ENCODE measurements around the gene SP140L.
"Not testable (repeated sequence)": the region's sequence is repeated elsewhere in the genome, so short reads cannot be mapped to it uniquely, and the experiment has no call there.

SP140L gene

GRCh38 chr2:230326453-230327417, at the start of gene SP140L:
SP140L (plus strand) TSS chr2:230327193; CDS start chr2:230327270, 77 bp downstream.
- peak in 4 of 10 donors; percentile 28 to 85 (median 79) for DNase-seq

DNA sequence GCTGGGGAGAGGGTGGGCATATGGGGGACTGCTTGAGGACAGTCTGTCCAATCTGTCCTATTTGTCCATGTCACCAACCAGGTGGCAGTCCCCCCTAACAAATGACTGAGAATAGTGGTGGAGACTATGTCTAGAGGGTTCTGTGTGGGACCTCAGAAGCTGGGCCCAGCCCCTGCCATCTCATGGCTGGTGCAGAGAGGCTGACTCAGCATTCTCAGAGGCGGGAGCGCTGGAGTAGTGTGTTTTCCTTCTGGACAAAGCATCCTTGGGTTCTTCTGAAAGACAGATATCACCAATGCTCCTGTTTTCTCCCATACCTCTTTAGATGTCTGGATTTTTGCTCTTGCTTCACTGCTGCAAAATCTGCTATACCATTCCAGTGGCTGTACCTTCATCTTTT, 44.1 kb upstream of the SP140L start:
- intact Hi-C loops (cut with DNase I), result no loop called here
- DNase-seq, result no peak

More at GRCh38 chr2:230326453-230327417, at the start of gene SP140L:
- intact Hi-C loops (cut with DNase I), result no loop called here

DNA sequence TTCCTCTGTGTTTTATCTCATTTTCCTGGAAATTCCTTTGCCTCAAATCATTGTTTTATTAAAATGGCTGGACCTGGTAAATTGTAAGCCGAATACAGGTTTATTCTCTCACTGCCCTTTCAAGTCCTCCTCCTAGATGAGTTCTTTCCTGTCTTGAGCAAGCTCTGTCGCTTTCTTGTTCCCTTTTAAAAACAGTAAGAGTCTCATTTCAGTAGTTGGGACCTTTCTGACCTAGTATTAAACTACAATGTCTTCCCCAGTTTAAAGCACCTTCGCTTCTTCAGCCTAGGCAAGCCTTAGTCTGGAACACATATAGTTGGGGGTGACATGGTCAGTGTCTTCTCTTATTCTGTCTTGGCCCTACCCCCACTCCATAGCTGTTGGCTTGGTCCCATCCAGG, 40.9 kb upstream of the SP140L start:
- intact Hi-C loops (cut with DNase I), result no loop called here
- no peak for DNase-seq

DNA sequence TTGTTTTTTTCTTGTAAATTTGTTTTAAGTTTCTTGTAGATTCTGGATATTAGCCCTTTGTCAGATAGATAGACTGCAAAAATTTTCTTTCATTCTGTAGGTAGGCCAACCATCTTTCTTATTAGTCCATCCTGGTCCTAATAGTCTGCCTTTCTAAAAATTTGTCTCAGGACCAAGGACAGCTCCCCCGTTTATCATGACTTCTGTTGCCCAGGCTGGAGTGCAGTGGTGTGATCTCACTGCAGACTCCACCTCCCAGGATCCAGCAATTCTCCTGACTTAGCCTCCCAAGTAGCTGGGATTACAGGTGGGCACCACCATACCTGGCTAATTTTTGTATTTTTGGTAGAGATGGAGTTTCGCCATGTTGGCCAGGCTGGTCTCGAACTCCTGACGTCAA, 37.7 kb upstream of the SP140L start:
- DNase-seq; intact Hi-C loops (cut with DNase I): not testable (repeated sequence)

DNA sequence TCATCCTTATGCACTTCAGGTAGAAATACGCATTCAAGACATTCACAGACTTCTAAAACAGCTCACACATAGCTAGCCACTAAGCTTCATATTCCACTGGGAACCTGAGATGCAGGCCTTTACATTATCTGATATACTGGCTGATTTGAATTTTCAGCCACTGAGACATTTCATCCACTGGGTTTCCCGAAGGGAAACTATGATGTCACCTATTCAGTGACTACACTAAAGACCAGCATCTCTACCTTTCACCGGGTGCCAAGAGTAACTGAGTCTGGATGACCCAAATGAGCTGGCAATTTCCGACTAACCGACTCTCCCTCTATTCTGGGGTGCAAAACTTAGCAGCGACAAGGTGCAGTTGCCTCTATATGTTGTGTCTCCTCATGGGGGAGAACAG, 31.8 kb upstream of the SP140L start:
- intact Hi-C loops (cut with DNase I), result no loop called here
- no peak for DNase-seq

DNA sequence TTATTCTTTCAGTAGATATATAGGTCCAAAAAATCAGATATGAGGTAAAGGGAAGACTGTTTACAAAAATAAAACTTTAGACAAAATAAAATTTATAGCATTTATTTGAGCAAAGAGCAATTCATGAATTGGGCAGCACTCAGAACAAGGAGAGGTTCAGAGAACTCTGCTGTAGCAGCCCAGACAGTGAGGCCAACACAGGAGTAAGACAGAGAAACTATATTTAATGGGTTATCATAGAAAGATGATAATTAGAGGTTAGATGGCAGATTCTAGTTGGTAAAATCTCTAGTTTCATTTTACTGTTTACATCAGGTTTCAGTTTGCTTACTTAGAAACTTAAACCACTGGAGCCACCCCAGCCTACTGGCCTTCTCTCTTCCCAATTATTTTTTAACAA, 30.1 kb upstream of the SP140L start:
- intact Hi-C loops (cut with DNase I), result no loop called here
- no peak for DNase-seq

DNA sequence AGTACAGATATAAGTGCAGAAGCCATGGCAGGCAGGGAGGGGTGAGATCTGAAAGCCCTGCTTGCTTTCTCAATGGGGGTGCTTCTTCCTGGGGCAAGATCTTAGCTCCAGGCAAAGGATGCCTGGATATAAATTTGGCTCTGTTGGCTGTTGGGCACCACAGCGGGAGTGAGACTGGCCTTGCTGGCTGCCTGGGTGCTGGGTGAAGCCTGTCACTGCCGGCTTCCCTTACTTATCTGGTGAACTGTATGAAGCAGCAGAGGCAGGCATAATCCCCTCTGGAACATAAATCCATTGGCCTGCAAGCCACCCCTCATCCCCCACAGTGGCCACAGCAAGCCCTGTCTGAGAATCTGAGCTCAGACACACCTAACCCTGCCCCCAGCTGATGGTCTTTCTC, 27.4 kb upstream of the SP140L start:
- no peak for DNase-seq

DNA sequence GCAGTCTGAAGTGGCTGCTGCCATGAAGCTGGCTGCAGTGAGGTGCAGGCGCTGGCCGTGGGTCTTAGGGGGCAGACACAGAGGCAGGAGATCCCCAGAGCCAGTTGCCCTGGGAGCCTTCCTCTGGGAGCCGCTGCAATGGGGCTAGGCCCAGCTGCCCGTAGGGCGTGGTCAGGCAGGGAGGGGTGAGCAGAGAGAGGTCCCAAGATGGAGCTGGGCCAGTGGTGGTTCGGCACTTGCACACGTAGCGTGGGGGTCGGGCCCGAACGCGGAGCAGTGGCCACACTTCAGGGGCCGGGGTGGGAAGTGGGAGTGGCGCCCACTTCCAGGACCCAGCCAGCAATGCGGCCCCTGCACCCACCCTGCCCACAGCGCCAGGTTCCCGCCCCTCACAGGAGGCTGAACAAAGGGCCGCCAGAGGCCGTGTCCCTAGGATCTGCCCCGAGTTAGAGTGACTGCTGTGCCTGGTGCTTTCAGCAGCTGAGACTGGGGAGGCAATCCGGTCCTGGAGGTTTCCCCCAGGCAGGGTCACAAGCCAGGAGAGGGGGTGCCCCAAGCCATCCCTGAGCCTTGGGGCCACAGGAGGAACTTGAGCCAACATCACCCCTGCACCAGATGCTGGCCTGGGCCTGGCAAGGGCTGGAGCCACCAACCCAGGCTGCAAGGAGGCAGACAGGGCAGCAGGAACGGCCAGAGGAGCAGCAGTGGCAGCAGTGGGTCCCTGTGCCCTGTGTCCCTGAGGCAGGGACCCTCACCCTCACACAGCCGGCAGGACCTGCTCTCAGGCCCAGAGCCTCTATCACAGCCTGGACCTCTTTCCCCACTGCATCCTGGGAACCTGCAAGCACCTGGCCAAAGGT, 21.3 kb upstream of the SP140L start:
- intact Hi-C loops (cut with DNase I), result no loop called here
- peak in 1 of 10 donors; percentile 70 for DNase-seq

More for the DNA sequence above, 27.4 kb upstream of the SP140L start:
- intact Hi-C loops (cut with DNase I), result no loop called here

DNA sequence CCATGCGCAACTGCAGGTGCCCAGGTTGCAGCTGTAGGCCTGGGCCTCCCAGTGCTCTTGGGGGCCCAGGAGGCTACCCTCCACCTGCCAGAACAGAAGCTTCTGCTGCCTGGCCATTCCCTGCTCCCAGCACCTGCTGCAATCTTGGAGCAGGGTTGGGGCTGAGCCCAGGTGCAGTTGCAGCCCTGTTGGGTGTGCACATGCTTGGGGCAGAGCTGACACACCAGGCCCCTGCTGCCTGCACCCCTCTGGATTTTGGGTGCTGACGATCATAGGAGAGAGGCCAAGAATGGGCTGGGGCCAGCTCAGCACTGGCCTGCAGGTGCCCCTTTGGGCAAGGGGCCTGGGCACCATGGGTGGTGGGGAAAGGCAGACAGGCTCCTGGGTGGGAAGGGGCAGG, 20.5 kb upstream of the SP140L start:
- intact Hi-C loops (cut with DNase I), result no loop called here

GRCh38 chr2:230307485-230307884, 19.5 kb upstream of the SP140L start:
- peak in 1 of 10 donors; percentile 69 for DNase-seq
- intact Hi-C loops (cut with DNase I), result no loop called here

More for the DNA sequence above, 20.5 kb upstream of the SP140L start:
- DNase-seq, result peak in 2 of 10 donors; percentile 59 to 76

DNA sequence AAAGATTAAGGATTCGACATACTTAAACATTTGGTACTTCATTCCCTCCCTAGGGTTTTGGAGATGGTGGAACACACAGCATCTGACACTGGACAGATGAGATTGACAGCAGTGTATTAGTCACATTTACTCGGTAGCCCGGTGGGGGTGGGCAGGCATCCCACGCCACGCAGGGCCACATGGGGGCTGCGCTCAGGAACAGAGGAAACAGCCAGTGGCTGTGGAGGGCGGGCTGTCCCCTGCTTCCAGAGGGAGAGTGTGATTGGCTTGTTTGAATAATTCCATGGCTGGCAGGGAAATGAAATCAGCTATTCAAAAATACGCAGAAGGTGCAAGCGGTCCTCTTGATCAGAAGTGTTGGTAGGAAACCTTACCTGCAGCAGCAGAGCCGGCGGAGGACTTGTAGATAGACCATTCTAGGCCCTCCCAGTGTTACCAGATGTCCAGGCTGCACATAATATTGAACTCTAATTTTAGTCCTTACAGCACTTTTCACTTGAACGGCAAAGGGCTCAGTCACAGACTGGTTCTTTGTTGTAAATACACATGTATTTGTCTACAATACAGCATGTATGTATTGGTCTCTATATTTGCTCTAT, 18.5 kb upstream of the SP140L start:
- DNase-seq, result no peak
- intact Hi-C loops (cut with DNase I), result no loop called here

- intact Hi-C loops (cut with DNase I); DNase-seq: not testable (repeated sequence)
These were observed 16.2 kb upstream of the SP140L start for GRCh38 chr2:230310792-230311191.

GRCh38 chr2:230311634-230312033, 15.4 kb upstream of the SP140L start:
- DNase-seq; intact Hi-C loops (cut with DNase I): not testable (repeated sequence)

DNA sequence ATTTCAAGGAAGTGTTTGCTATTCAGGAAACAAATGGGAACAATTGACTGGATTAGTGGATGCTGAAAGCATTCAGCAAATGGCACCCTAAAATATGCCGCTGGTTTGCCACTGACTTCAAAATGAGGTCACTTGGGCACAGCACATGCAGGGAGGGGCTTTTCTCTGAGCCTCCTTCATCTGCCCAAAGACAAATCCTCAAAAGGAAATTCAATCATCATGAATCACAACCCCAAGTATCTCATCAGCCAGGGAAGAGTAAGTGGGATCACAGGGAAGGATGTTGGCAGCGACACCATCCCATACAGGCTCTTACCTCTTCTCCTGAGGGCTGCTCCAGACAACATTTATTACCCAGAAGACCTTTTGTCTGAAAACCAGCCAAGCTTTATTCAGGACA, 14.4 kb upstream of the SP140L start:
- intact Hi-C loops (cut with DNase I), result no loop called here
- no peak for DNase-seq

- DNase-seq, result peak in 1 of 10 donors; percentile 80
- intact Hi-C loops (cut with DNase I), result no loop called here
These were observed 9.6 kb upstream of the SP140L start for GRCh38 chr2:230317366-230317765.

DNA sequence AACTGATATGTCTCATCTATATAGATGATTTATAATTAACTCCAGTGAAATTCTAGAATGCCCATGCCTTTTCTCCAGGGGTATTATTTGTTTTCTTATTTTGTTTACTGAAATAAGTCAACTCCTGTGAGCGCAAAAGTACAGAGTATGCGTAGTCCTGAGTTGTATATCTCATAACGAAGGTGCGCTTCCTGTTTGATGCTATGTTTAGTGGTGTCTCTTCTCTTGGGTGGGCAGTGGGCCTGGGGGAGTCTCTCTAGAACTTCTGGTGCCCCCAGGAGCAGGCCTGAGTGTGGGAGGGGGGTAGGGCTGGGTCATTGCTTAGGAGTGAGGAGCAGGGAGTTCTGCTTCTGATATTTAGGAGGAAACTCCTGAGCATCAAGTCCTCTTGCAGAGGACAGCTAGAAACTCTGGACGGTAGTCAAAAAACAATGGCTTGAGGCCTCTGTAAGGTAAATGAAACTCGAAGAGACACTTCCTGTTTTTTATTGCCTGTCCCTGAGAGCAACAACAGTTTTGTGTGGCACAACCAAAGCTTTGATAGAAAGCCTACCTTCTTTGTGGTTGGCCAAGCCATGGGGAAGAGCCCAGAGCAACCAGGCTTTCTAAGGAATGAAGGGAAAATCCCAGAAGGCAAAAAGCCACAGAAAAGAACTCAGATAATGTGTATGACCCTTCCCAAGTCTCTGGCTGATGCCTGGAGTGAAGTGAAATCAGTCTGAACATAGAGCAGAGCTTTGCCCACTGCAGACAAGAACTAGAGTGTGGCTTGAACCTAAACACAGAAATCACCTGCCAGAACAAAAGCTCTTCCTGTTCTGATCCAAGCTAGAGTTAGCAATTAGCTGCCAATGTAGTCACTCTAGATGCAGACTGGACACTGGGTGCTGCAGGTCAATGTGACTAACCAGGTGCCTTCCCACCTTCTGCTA, 8.5 kb upstream of the SP140L start:
- DNase-seq, result no peak
- intact Hi-C loops (cut with DNase I), result no loop called here

DNA sequence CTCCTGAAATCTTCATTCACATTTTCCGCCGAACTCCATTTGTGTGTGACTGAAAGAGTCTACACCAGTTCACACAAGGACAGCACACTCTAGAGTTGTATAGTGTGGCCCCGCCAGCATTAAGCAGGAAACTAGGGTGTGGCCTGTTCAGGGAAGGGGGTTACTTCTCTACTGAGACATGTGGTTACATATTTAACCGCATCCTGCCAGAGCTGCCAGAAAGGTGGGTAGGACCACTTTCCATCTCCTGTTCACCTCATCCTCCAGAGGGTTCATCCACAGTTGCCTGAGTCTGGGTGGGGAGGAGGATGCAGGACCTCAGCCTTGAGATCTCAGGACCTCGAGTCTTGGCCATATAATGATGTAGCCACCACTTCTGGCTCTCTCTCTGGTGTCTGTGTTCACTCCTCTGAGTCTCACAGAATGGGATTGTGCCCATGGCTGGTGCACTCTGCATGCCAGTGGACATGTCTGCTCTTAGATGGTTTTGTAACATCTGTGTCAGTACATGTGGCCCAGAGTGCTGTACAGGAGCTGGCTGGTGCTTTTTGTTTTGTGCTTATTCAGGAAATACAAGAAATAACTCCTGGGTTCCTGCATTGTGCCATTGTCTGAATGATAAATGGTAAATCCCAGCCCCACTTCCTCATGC, 7.7 kb upstream of the SP140L start:
- no peak for DNase-seq
- intact Hi-C loops (cut with DNase I), result no loop called here

GRCh38 chr2:230321031-230321430, 6.0 kb upstream of the SP140L start:
- intact Hi-C loops (cut with DNase I), result no loop called here
- no peak for DNase-seq

Measured in posterior cingulate gyrus (tissue), 11 donors.